MM.1S (cell line): Measurements from ENCODE around the gene HOXB5.

Experiments used
- DNase-seq: peaks from one replicate; pipeline ENCODE4 v3.0.0-alpha.2; 2015
- H2AFZ ChIP-seq: fragments of 300-600 bp; sonication (generic); 2 replicates; pipeline ENCODE4 v1.6.0; 2016; ENCODE audit warnings: antibody characterized with exemption, low read length
- H3F3A ChIP-seq: fragments of 300-600 bp; sonication (generic); 2 replicates; pipeline ENCODE4 v1.6.1; 2016; ENCODE audit warnings: mild to moderate bottlenecking, antibody characterized with exemption, low read length, moderate library complexity, mixed read lengths; ENCODE audit not compliant: insufficient read depth
- H3K27ac ChIP-seq: fragments of 300-600 bp; sonication (generic); 2 replicates; pipeline ENCODE4 v1.5.1; 2016; ENCODE audit warnings: mild to moderate bottlenecking, low read length
- H3K27me3 ChIP-seq: fragments of 300-600 bp; sonication (generic); replicated peaks from 2 replicates; pipeline ENCODE4 v1.6.0; 2016; ENCODE audit warnings: low read length; ENCODE audit not compliant: insufficient read depth
- H3K36me3 ChIP-seq: fragments of 300-600 bp; sonication (generic); replicated peaks from 2 replicates; pipeline ENCODE4 v1.6.1; 2016; ENCODE audit warnings: mild to moderate bottlenecking, low read length, mixed read lengths; ENCODE audit not compliant: insufficient read depth
- H3K4me1 ChIP-seq: fragments of 300-600 bp; sonication (generic); 2 replicates; pipeline ENCODE4 v1.6.1; 2016; ENCODE audit warnings: low read length, mixed read lengths
- H3K4me2 ChIP-seq: fragments of 300-600 bp; sonication (generic); 2 replicates; pipeline ENCODE4 v1.6.0; 2016; ENCODE audit warnings: low read depth, low read length
- H3K4me3 ChIP-seq: fragments of 300-600 bp; sonication (generic); 2 replicates; pipeline ENCODE4 v1.5.1; 2016; ENCODE audit warnings: low read length, mixed read lengths
- H3K79me2 ChIP-seq: fragments of 300-600 bp; sonication (generic); 2 replicates; pipeline ENCODE4 v1.6.1; 2016; ENCODE audit warnings: mixed run types, low read length, mixed read lengths
- H3K9ac ChIP-seq: fragments of 300-600 bp; sonication (generic); 2 replicates; pipeline ENCODE4 v1.6.1; 2016; ENCODE audit warnings: low read length, mixed read lengths
- H3K9me2 ChIP-seq: fragments of 300-600 bp; sonication (generic); replicated peaks from 2 replicates; pipeline ENCODE4 v1.6.1; 2016; ENCODE audit warnings: mild to moderate bottlenecking, low read length, mixed read lengths; ENCODE audit not compliant: insufficient read depth
- H3K9me3 ChIP-seq: fragments of 300-600 bp; sonication (generic); replicated peaks from 2 replicates; pipeline ENCODE4 v1.6.1; 2016; ENCODE audit warnings: mild to moderate bottlenecking, low read length, mixed read lengths; ENCODE audit not compliant: insufficient read depth
- H4K20me1 ChIP-seq: fragments of 300-600 bp; sonication (generic); 2 replicates; pipeline ENCODE4 v1.6.1; 2016; ENCODE audit warnings: mild to moderate bottlenecking, low read length, moderate library complexity, mixed read lengths; ENCODE audit not compliant: insufficient read depth
- CTCF ChIP-seq: fragments of 300-600 bp; sonication (generic); IDR thresholded peaks from 2 replicates; pipeline ENCODE4 v1.5.1; 2016; ENCODE audit warnings: antibody characterized with exemption, low read length, mixed read lengths
- EZH2 ChIP-seq: fragments of 300-600 bp; sonication (generic); optimal IDR thresholded peaks from 2 replicates; pipeline ENCODE3; 2017; ENCODE audit warnings: low read depth, mild to moderate bottlenecking, antibody characterized with exemption, low read length, mixed read lengths
- EZH2phosphoT487 ChIP-seq: fragments of 300-600 bp; sonication (generic); IDR thresholded peaks from 2 replicates; pipeline ENCODE4 v1.6.1; 2018; ENCODE audit warnings: antibody characterized with exemption, low read length

Gene HOXB5

GRCh38 chr17:48559840-48560817, 33.5 kb downstream of the HOXB5 start:
- Histone ChIP-seq H3K4me2 (no peak overlapping the region), H3K9me3 (no peaks in the 10 kb centered on the region), H2AFZ (no peak overlapping the region), H3F3A (no peaks in the 10 kb centered on the region), H4K20me1 (no peaks in the 10 kb centered on the region), H3K4me3 (no peak overlapping the region), H3K9ac (no peak overlapping the region), H3K79me2 (no peaks in the 10 kb centered on the region), H3K4me1 (no peaks in the 10 kb centered on the region), H3K9me2 (no peaks in the 10 kb centered on the region), H3K27me3 (no peaks in the 10 kb centered on the region), H3K27ac (no peak overlapping the region), H3K36me3 (no peaks in the 10 kb centered on the region)
- no peak for DNase-seq
- no peak for TF ChIP-seq EZH2phosphoT487
- TF ChIP-seq EZH2, result no peak
- no peak for TF ChIP-seq CTCF

DNA sequence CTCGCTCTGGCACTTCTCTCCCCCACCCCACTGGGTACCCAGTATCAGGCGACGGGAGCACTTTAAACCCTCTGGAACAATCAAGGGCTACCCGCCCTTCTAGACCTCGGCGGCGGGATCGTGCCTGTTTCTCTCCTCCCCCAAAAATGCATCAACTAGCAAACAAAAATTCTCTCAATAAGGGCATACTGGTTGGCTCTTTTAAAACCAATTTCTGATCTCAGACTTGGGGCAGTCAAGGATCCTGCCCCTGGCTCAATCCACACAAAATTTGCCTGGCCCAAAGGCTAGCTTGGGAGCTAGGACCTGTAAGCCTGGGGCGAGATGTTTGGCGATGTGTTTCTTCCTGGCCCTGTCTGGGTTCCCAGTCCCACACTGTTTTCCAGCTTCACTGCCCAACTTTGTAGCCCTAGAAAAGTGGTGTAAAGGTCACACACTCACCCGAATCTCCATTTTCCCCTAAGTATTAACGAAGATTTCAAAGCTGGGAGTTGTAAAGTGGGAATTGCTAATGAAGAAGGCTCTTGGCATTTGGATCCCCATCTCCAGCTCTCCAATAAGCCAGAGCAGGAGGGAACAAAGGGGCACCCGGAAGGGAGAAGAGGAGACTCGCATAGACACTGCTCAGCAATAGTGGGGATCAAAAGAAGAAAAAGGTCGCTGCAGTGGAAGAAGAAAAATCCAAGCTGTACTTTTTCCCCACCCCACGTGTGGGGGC, 34.3 kb downstream of the HOXB5 start:
- H3F3A ChIP-seq, result no peaks in the 10 kb centered on the region
- H3K4me1 ChIP-seq, result no peaks in the 10 kb centered on the region
- no peak for DNase-seq
- H3K27me3 ChIP-seq, result no peaks in the 10 kb centered on the region
- H3K9me3 ChIP-seq, result no peaks in the 10 kb centered on the region
- H2AFZ ChIP-seq, result no peak overlapping the region
- H3K4me2 ChIP-seq, result no peak overlapping the region
- H3K9ac ChIP-seq, result no peak overlapping the region
- no peaks in the 10 kb centered on the region for H3K36me3 ChIP-seq
- no peak overlapping the region for H3K4me3 ChIP-seq
- no peaks in the 10 kb centered on the region for H3K9me2 ChIP-seq
- no peaks in the 10 kb centered on the region for H4K20me1 ChIP-seq
- TF ChIP-seq CTCF (no peak), EZH2 (no peak), EZH2phosphoT487 (no peak)
- no peaks in the 10 kb centered on the region for H3K79me2 ChIP-seq
- H3K27ac ChIP-seq, result no peak overlapping the region

- H3K27ac ChIP-seq, result no peak overlapping the region
- no peak overlapping the region for H2AFZ ChIP-seq
- no peak overlapping the region for H3K9ac ChIP-seq
- H3K9me2 ChIP-seq, result no peaks in the 10 kb centered on the region
- H3K9me3 ChIP-seq, result no peaks in the 10 kb centered on the region
- H3F3A ChIP-seq, result no peaks in the 10 kb centered on the region
- H3K27me3 ChIP-seq, result no peaks in the 10 kb centered on the region
- H3K36me3 ChIP-seq, result no peaks in the 10 kb centered on the region
- no peaks in the 10 kb centered on the region for H3K4me1 ChIP-seq
- no peak for DNase-seq
- H3K79me2 ChIP-seq, result no peaks in the 10 kb centered on the region
- H4K20me1 ChIP-seq, result no peaks in the 10 kb centered on the region
- no peak for TF ChIP-seq EZH2phosphoT487
- no peak for TF ChIP-seq EZH2
- no peak for TF ChIP-seq CTCF
- H3K4me3 ChIP-seq, result no peak overlapping the region
- H3K4me2 ChIP-seq, result no peak overlapping the region
Measured at GRCh38 chr17:48558831-48559121, 34.8 kb downstream of the HOXB5 start.
